CD4-positive, alpha-beta T cell (primary cell): ENCODE measurements around the gene CYS1. TPM values are rescaled to one million over a fixed set of nuclear protein-coding genes. Genes with fewer than 3 reads are reported as not detected.

Experiments used
- ATAC-seq: fragments of 200-7000 bp; cut with Tn5 transposase; one replicate; pipeline ENCODE4 v1.10.0; 2022; ENCODE audit warnings: mild to moderate bottlenecking; ENCODE audit not compliant: poor library complexity
- CTCF ChIA-PET: fragments of 350-600 bp; sonication (Branson Sonifier 250); formaldehyde crosslinking; loops from one replicate; lab custom pipeline; 2021; ENCODE audit warnings: antibody characterized with exemption, inconsistent platforms; lab: Charles Lee
- POLR2A ChIA-PET: fragments of 350-600 bp; sonication (Branson Sonifier 250); formaldehyde crosslinking; loops from one replicate; lab custom pipeline; 2021; ENCODE audit warnings: antibody characterized with exemption, inconsistent platforms; lab: Charles Lee
- DNase-seq, 14 experiments: peaks; one replicate each; pipeline ENCODE4 v3.0.0-alpha.2; 2013 to 2020; ENCODE audit warnings: mixed read lengths in 2 of 14
- H3K27ac ChIP-seq, 2 donors: one replicate each; pipeline versions ENCODE4 v1.5.1 to v1.7.0; 2013; ENCODE audit warnings: low read length in 2 of 2, low read depth in 1 of 2, mild to moderate bottlenecking in 1 of 2
- H3K27me3 ChIP-seq, 2 experiments: 1 replicate in 1 of 2; 2 replicates in 1 of 2; pipeline versions ENCODE4 v1.6.1 to v1.7.0; 2013; ENCODE audit warnings: low read length in 2 of 2, control low read depth in 1 of 2, mild to moderate bottlenecking in 1 of 2, moderate library complexity in 1 of 2; ENCODE audit not compliant: insufficient read depth in 2 of 2, control insufficient read depth in 1 of 2
- H3K36me3 ChIP-seq: one replicate; pipeline ENCODE4 v1.6.1; 2013; ENCODE audit warnings: low read length, control low read depth; ENCODE audit not compliant: insufficient read depth
- H3K4me1 ChIP-seq: one replicate; pipeline ENCODE4 v1.6.1; 2013; ENCODE audit warnings: low read length, control low read depth; ENCODE audit not compliant: insufficient read depth
- H3K4me3 ChIP-seq: one replicate; pipeline ENCODE4 v1.5.1; 2013; ENCODE audit warnings: mild to moderate bottlenecking, low read length, moderate library complexity
- H3K9me3 ChIP-seq, 2 experiments: 1 replicate in 1 of 2; 2 replicates in 1 of 2; pipeline versions ENCODE4 v1.6.1 to v1.7.0; 2013; ENCODE audit warnings: low read length in 2 of 2, mild to moderate bottlenecking in 2 of 2, control low read depth in 1 of 2, moderate library complexity in 1 of 2; ENCODE audit not compliant: control insufficient read depth in 1 of 2, insufficient read depth in 1 of 2
- H3K27ac Mint-ChIP-seq: one replicate; pipeline ENCODE4 v1.8.0; 2020; ENCODE audit warnings: mixed read lengths
- H3K27me3 Mint-ChIP-seq: one replicate; pipeline ENCODE4 v1.8.0; 2021; ENCODE audit warnings: mixed read lengths
- H3K36me3 Mint-ChIP-seq: one replicate; pipeline ENCODE4 v1.8.0; 2021; ENCODE audit warnings: low read depth, mixed read lengths
- H3K4me1 Mint-ChIP-seq: one replicate; pipeline ENCODE4 v1.8.0; 2021; ENCODE audit warnings: low read depth, mixed read lengths
- H3K4me3 Mint-ChIP-seq: one replicate; pipeline ENCODE4 v1.8.0; 2020; ENCODE audit warnings: mild to moderate bottlenecking, mixed read lengths
- H3K9me3 Mint-ChIP-seq: one replicate; pipeline ENCODE4 v1.8.0; 2020; ENCODE audit warnings: mixed read lengths
- intact Hi-C, 2 experiments: fragments of 100-400 bp; cut with DNase I in 1 of 2; cut with micrococcal nuclease in 1 of 2; formaldehyde crosslinking; loops; one replicate each; pipeline versions ENCODE4 v1.15.1 to v1.9.0; 2023 to 2025; cut with DNase I, micrococcal nuclease
- total RNA-seq, 174 experiments: library from RNA in 2 of 174; stranded (reverse) in 2 of 174; gene quantifications; one replicate each; pipeline ENCODE4 v1.2.3 and lab custom pipeline; 2021 to 2026
- TF ChIP-seq, protein P1 (sequence below): fragments of 200-600 bp; IDR thresholded peaks from one replicate; pipeline ENCODE4 v1.8.0; 2022; ENCODE audit warnings: antibody characterized with exemption, mild to moderate bottlenecking

Gene CYS1
- total RNA-seq, 2 experiments from 2014 or later = not detected

DNA sequence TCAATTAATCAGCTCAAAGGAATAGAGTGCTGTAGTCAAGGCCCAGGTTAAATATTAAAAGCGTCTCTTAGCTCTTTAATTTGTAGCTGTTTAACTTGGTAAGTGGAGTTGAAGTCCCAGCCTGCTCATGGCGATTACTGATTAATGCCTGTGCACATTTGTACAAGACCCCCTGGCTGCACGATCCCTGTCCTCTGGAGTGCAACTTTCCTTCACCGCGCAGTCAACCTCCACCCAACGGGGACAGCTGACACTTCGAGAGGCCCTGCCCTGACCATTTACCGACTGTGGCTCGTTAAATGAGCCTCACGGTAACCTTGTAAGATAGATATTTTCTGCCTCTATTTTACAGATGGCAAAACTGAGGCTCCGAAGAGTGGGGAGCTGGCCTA lies 5.5 kb upstream of the CYS1 start:
- ATAC-seq (no peak), DNase-seq (no peak)
- Mint-ChIP-seq H3K4me1 (peaks cover 7% of the 10 kb centered on the region), H3K4me3 (no peak overlapping the region), H3K27ac (no peak overlapping the region), H3K9me3 (no peaks in the 10 kb centered on the region), H3K27me3 (peaks cover 82% of the 10 kb centered on the region), H3K36me3 (no peaks in the 10 kb centered on the region)
- POLR2A ChIA-PET = no interaction called here
- no peaks in the 10 kb centered on the region for H3K36me3 ChIP-seq
- peaks cover 58 to 82% of the 10 kb centered on the region in 2 experiments for H3K27me3 ChIP-seq
- no peak overlapping the region for H3K4me3 ChIP-seq
- CTCF ChIA-PET = interaction anchor here (0.8 to 2.4 kb wide), 4 partner anchors 11 to 349 kb away, joined by 3 to 9 read pairs (median 6); no protein-coding TSS in a partner anchor
- no peaks in the 10 kb centered on the region for H3K9me3 ChIP-seq
- intact Hi-C loops = no loop called here
- H3K27ac ChIP-seq = no peak overlapping the region
- TF ChIP-seq, protein P1, sequence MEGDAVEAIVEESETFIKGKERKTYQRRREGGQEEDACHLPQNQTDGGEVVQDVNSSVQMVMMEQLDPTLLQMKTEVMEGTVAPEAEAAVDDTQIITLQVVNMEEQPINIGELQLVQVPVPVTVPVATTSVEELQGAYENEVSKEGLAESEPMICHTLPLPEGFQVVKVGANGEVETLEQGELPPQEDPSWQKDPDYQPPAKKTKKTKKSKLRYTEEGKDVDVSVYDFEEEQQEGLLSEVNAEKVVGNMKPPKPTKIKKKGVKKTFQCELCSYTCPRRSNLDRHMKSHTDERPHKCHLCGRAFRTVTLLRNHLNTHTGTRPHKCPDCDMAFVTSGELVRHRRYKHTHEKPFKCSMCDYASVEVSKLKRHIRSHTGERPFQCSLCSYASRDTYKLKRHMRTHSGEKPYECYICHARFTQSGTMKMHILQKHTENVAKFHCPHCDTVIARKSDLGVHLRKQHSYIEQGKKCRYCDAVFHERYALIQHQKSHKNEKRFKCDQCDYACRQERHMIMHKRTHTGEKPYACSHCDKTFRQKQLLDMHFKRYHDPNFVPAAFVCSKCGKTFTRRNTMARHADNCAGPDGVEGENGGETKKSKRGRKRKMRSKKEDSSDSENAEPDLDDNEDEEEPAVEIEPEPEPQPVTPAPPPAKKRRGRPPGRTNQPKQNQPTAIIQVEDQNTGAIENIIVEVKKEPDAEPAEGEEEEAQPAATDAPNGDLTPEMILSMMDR = no peak
- H3K4me1 ChIP-seq = peaks cover 16% of the 10 kb centered on the region

DNA sequence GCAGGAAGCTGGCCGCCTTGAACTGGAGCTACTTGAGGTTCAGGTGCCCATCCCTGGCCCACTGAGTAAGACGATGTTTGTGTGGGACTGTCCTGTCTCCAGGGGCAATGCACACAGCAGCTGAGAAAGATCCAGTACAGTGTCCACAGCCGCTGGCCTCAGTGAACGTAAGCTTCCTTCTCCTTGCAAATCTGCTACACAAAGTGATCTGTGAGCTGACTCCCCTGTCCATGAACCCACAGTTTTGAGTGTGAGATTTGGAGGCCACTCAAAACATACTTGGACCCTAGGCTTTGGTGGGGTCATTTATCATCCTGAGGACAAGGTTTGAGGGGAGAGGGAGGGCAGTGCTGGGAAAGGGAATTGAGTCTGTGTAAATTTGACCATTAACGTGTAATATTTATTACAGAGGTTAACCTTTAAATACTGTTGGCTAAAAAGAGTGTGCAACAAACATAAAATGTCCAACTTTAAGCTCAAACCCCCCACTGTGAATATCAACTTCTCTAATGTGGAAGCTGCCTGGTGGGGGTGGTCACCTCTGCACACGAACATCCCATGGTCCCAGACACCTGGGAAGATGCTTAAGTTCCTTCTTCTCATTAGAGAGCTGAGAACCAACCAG lies 4.9 kb upstream of the CYS1 start:
- Mint-ChIP-seq H3K9me3 (no peaks in the 10 kb centered on the region), H3K4me1 (peaks cover 8% of the 10 kb centered on the region), H3K4me3 (no peak overlapping the region), H3K27me3 (peaks cover 78% of the 10 kb centered on the region), H3K36me3 (no peaks in the 10 kb centered on the region), H3K27ac (no peak overlapping the region)
- no peak overlapping the region for H3K4me3 ChIP-seq
- DNase-seq (no peak), ATAC-seq (no peak)
- H3K36me3 ChIP-seq = no peaks in the 10 kb centered on the region
- POLR2A ChIA-PET = no interaction called here
- no peak overlapping the region for H3K27ac ChIP-seq
- H3K9me3 ChIP-seq = no peaks in the 10 kb centered on the region
- H3K27me3 ChIP-seq = peaks cover 60 to 79% of the 10 kb centered on the region in 2 experiments
- intact Hi-C loops = no loop called here
- CTCF ChIA-PET = interaction anchor here (0.8 to 2.4 kb wide), 4 partner anchors 11 to 350 kb away, joined by 3 to 9 read pairs (median 6); no protein-coding TSS in a partner anchor
- TF ChIP-seq, protein P1 = no peak
- H3K4me1 ChIP-seq = peaks cover 20% of the 10 kb centered on the region

DNA sequence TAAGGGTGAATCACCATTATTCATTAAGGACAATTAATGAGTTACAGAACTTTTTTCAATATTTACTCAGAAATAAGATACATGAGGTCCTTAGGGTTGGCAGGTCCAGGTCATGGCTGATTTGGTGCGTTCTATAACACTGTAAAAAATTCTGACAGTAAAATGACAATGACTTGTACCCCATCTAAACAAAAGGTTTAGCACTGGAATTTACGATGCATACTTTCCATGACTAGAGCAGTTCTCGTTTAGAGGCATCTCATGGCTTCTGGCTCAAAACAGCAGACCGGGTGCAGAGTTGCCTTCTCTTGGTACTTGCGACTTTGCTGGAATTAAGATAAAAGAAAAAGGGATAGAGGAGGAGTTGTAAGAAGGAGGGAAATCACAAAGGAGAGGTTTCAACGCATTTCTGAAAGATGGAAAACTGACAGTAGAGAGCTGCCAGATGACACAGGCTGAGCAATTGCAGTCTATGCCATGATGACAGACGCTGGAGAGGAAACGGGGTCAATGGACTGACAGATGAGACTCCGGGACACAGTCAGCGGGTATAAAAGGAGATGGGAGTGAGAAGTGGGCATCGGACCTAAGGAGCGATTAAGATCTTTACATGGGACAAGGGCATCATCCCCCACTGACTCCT lies 4.1 kb upstream of the CYS1 start:
- H3K27ac Mint-ChIP-seq = no peak overlapping the region
- no peaks in the 10 kb centered on the region for H3K36me3 Mint-ChIP-seq
- H3K9me3 Mint-ChIP-seq = no peaks in the 10 kb centered on the region
- no peak overlapping the region for H3K4me3 Mint-ChIP-seq
- CTCF ChIA-PET = interaction anchor here (1.5 to 1.7 kb wide), 2 partner anchors 12 to 351 kb away, joined by 6 read pairs; no protein-coding TSS in a partner anchor
- H3K27me3 Mint-ChIP-seq = peaks cover 71% of the 10 kb centered on the region
- H3K27me3 ChIP-seq = peaks cover 58 to 71% of the 10 kb centered on the region in 2 experiments
- H3K4me1 ChIP-seq = peaks cover 22% of the 10 kb centered on the region
- POLR2A ChIA-PET = no interaction called here
- H3K9me3 ChIP-seq = no peaks in the 10 kb centered on the region
- peaks cover 9% of the 10 kb centered on the region for H3K4me1 Mint-ChIP-seq
- H3K4me3 ChIP-seq = no peak overlapping the region
- TF ChIP-seq, protein P1 = no peak
- no peak overlapping the region for H3K27ac ChIP-seq
- no peaks in the 10 kb centered on the region for H3K36me3 ChIP-seq
- intact Hi-C loops = no loop called here
- ATAC-seq = no peak
- DNase-seq = no peak
